ENCODE data around the gene COX7A1. TPM values are rescaled to one million over a fixed set of nuclear protein-coding genes. Genes with fewer than 3 reads are reported as not detected.

Gene COX7A1
- total RNA-seq, 4 donors from 2014 or later, result 18.4 to 73.9 (median 35.5) TPM

DNA sequence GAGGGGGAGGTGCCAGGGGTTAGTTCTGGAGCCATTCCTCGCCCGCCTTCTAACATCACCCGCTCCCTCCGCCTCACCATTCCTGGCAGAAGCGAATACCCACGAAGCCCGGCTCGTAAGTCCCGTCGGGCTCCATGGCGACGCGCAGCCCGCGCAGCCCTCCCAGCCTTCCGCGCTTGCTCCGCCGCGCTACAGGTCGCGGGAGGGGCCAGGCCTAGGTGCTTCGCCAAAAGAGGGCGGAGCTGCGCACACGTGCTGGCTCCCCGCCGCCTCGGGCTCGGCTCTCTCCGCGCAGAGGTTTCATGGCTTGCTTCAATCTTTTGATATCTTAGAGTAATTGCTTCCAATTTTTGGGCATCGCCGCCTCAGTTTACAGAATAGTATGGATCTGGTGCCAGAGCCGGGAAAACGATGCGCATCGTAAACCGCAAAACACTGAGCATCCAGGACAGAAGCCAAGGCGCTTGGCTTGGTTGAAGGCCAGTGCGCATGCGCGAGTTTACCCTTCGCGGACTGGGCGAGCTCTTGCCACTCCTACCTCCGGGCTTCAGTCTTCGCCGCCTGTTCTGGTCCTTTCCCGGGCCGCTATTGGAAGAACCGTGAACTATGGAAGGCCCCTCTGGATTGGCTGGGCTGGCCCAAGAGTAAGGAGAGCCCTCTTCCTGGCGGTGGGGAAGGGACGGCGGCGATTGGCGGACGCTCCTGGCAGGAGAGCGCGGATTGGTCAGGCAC, 37.4 kb downstream of the COX7A1 start, which contains the start of gene POLR2I:
Gene POLR2I (minus strand): TSS at position 155 of the 732 bp plus-strand sequence. CDS start 19 bp downstream, at position 136.
- 0 to 1% methylated on average over 55 to 60 of the region's 60 CpGs for WGBS, 2 donors
- TF ChIP-seq, protein P1, sequence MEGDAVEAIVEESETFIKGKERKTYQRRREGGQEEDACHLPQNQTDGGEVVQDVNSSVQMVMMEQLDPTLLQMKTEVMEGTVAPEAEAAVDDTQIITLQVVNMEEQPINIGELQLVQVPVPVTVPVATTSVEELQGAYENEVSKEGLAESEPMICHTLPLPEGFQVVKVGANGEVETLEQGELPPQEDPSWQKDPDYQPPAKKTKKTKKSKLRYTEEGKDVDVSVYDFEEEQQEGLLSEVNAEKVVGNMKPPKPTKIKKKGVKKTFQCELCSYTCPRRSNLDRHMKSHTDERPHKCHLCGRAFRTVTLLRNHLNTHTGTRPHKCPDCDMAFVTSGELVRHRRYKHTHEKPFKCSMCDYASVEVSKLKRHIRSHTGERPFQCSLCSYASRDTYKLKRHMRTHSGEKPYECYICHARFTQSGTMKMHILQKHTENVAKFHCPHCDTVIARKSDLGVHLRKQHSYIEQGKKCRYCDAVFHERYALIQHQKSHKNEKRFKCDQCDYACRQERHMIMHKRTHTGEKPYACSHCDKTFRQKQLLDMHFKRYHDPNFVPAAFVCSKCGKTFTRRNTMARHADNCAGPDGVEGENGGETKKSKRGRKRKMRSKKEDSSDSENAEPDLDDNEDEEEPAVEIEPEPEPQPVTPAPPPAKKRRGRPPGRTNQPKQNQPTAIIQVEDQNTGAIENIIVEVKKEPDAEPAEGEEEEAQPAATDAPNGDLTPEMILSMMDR (IDR thresholded peaks at IDR 0.05), result peak in 2 of 5 experiments; percentile 34 to 45
- TF ChIP-seq POLR2A (IDR thresholded peaks at IDR 0.05) (peak; percentile 56 to 66), EP300 (IDR thresholded peaks at IDR 0.05) (peak; percentile 69 to 95)
- peak; percentile 99 for DNase-seq (ENCODE audit: low spot score in 2 of 2)
- H3K4me3 ChIP-seq, result peak within 1 kb of the TSS; percentile 58 to 97 (median 75)
- no peaks in the 10 kb centered on the region for H3K27me3 ChIP-seq
- H3K9me3 ChIP-seq, result no peaks in the 10 kb centered on the region
- peaks cover 0 to 72% (median 3%) of the 10 kb centered on the region in 3 donors for H3K36me3 ChIP-seq
- peaks cover 0 to 54% (median 21%) of the 10 kb centered on the region in 4 donors for H3K4me1 ChIP-seq
- peak within 1 kb of the TSS; percentile 73 to 95 (median 88) for H3K27ac ChIP-seq

DNA sequence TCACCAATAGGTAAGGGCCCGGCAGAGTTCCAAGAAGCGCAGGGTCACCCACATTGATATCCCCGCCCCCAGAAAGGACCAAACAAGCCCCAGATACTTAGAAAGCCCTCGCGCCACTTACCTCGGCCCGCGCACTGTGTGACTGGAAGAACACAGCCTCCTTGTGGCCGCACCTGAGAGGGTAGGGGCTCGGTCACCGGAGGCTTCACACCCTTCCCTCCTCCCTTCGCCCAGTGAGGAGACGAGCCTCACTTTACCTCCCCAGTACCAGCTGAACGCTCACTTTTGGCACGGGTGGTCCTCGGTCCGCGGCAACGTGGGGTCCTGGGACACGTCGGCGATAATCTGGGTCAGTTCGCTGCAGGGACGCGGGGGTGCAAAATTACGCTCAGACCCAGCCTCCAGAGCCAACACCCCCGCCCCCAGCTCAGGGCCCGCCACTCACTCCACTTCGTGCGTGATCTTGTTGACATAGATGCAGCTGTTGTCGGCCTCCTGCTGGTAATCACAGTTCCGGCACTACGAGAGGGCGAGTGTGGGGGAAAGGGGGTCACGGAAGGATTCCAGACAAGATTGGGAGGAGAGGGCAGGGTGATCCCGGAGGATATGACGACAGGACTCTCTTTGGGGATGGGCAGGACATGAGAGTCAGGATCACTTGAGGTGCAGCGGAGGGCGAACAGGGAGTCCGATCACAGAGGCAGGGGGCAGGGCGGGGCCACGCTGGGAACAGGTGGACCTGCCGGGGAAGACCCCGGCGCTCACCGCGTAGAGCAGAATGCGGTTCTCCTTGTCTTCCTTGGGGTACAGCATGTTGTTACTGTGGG, 38.1 kb downstream of the COX7A1 start:
- Histone ChIP-seq H3K27me3 (no peaks in the 10 kb centered on the region), H3K36me3 (peaks cover 0 to 75% (median 3%) of the 10 kb centered on the region in 3 donors), H3K27ac (peak overlapping the region; percentile 73 to 95 (median 88)), H3K9me3 (no peaks in the 10 kb centered on the region), H3K4me1 (peaks cover 0 to 48% (median 21%) of the 10 kb centered on the region in 4 donors), H3K4me3 (peak overlapping the region; percentile 58 to 97 (median 75))
- no peak for TF ChIP-seq EP300 (IDR thresholded peaks at IDR 0.05)
- TF ChIP-seq, protein P1 (IDR thresholded peaks at IDR 0.05), result peak in 2 of 5 experiments; percentile 12 to 14
- WGBS, 2 donors, result 9 to 13% methylated on average over 29 to 42 of the region's 48 CpGs
- peak in 1 of 2 donors; percentile 22 for DNase-seq (ENCODE audit: low spot score in 2 of 2)

DNA sequence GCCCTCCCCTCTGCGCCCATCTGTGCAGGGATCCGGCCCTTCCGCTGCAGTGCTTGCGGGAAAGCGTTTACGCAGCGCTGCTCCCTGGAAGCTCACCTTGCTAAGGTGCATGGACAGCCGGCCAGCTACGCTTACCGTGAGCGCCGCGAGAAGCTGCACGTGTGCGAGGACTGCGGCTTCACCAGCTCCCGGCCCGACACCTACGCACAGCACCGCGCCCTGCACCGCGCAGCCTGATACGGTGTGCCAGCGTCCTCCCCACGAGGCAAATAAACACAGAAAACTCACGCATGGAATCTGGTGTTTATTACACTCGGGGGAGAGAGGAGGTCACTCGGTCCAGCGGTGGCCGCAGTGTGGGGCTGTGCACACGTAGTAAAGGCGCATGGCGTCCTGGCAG, 38.8 kb downstream of the COX7A1 start:
- Histone ChIP-seq H3K4me1 (peaks cover 0 to 46% (median 21%) of the 10 kb centered on the region in 4 donors), H3K9me3 (no peaks in the 10 kb centered on the region), H3K4me3 (peak overlapping the region in 2 of 4 donors; percentile 91 to 97), H3K27me3 (no peaks in the 10 kb centered on the region), H3K27ac (peak overlapping the region in 3 of 4 donors; percentile 83 to 95 (median 94)), H3K36me3 (peaks cover 0 to 75% (median 3%) of the 10 kb centered on the region in 3 donors)
- TF ChIP-seq POLR2A (IDR thresholded peaks at IDR 0.05) (no peak), EP300 (IDR thresholded peaks at IDR 0.05) (no peak)
- TF ChIP-seq, protein P1 (IDR thresholded peaks at IDR 0.05), result no peak
- DNase-seq (ENCODE audit: low spot score in 2 of 2), result no peak
- WGBS, 2 donors, result 83 to 89% methylated on average over 34 of the region's 34 CpGs

DNA sequence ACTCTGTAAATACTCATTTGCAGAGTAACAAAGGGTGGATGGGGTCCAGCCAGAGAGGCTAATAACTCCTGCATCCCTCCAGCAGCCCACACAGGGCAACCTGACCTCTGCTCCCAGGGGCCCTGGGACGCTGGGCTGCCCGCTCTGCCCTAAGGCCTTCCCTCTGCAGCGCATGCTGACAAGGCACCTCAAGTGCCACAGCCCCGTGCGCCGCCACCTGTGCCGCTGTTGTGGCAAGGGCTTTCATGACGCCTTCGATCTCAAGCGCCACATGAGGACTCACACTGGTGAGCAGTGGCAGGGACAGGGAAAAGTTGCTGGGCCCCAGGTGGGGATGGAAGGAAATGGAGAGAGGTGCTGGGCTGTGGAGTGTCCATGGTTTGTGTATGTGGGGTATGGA, 39.6 kb downstream of the COX7A1 start:
- Histone ChIP-seq H3K4me3 (no peak overlapping the region), H3K36me3 (peaks cover 0 to 75% (median 3%) of the 10 kb centered on the region in 3 donors), H3K27me3 (no peaks in the 10 kb centered on the region), H3K4me1 (peaks cover 0 to 39% (median 19%) of the 10 kb centered on the region in 4 donors), H3K27ac (no peak overlapping the region), H3K9me3 (no peaks in the 10 kb centered on the region)
- TF ChIP-seq, protein P1 (IDR thresholded peaks at IDR 0.05), result no peak
- no peak for TF ChIP-seq EP300 (IDR thresholded peaks at IDR 0.05)
- TF ChIP-seq POLR2A (IDR thresholded peaks at IDR 0.05), result no peak
- no peak for DNase-seq (ENCODE audit: low spot score in 2 of 2)
- WGBS, 2 donors, result 93 to 95% methylated on average over 10 of the region's 10 CpGs
